ENCODE data around the gene FAM89A.
"Not testable (repeated sequence)": the region's sequence is repeated elsewhere in the genome, so short reads cannot be mapped to it uniquely, and the experiment has no call there.

FAM89A gene

GRCh38 chr1:231055271-231055670 is 15.2 kb upstream of the FAM89A start:
- DNase-seq (ENCODE audit: low read depth in 2 of 2): no peak

- no peak for DNase-seq (ENCODE audit: low read depth in 2 of 2)
Measured at GRCh38 chr1:231053493-231054162, 13.6 kb upstream of the FAM89A start.

- DNase-seq (ENCODE audit: low read depth in 2 of 2): no peak
Measured at GRCh38 chr1:231052777-231053176, 12.7 kb upstream of the FAM89A start.

GRCh38 chr1:231050932-231051331 is 10.9 kb upstream of the FAM89A start:
- DNase-seq (ENCODE audit: low read depth in 2 of 2): not testable (repeated sequence)

GRCh38 chr1:231050395-231050794 is 10.3 kb upstream of the FAM89A start:
- no peak for DNase-seq (ENCODE audit: low read depth in 2 of 2)

GRCh38 chr1:231049121-231049979 is 9.3 kb upstream of the FAM89A start:
- no peak for DNase-seq (ENCODE audit: low read depth in 2 of 2)

GRCh38 chr1:231048419-231048818 is 8.4 kb upstream of the FAM89A start:
- not testable (repeated sequence) for DNase-seq (ENCODE audit: low read depth in 2 of 2)

- not testable (repeated sequence) for DNase-seq (ENCODE audit: low read depth in 2 of 2)
Measured at GRCh38 chr1:231047529-231047928, 7.5 kb upstream of the FAM89A start.

- no peak for DNase-seq (ENCODE audit: low read depth in 2 of 2)
Measured at GRCh38 chr1:231046730-231047395, 6.8 kb upstream of the FAM89A start.

- DNase-seq (ENCODE audit: low read depth in 2 of 2): not testable (repeated sequence)
Measured at GRCh38 chr1:231045921-231046729, 6.1 kb upstream of the FAM89A start.

- no peak for DNase-seq (ENCODE audit: low read depth in 2 of 2)
Measured at GRCh38 chr1:231045286-231045685, 5.2 kb upstream of the FAM89A start.

GRCh38 chr1:231044588-231044987 is 4.5 kb upstream of the FAM89A start:
- no peak for DNase-seq (ENCODE audit: low read depth in 2 of 2)

- no peak for DNase-seq (ENCODE audit: low read depth in 2 of 2)
Measured at GRCh38 chr1:231041719-231042261, 1.7 kb upstream of the FAM89A start.

GRCh38 chr1:231040800-231041718 is 1.0 kb upstream of the FAM89A start:
- DNase-seq (ENCODE audit: low read depth in 2 of 2): no peak

- DNase-seq (ENCODE audit: low read depth in 2 of 2): peak; percentile 27 to 35
Measured at GRCh38 chr1:231039161-231040018, 664 bp downstream of the FAM89A start.

GRCh38 chr1:231037585-231038517 is 2.2 kb downstream of the FAM89A start:
- DNase-seq (ENCODE audit: low read depth in 2 of 2): no peak

- no peak for DNase-seq (ENCODE audit: low read depth in 2 of 2)
Measured at GRCh38 chr1:231036416-231036815, 3.6 kb downstream of the FAM89A start.

GRCh38 chr1:231035799-231036198 is 4.3 kb downstream of the FAM89A start:
- DNase-seq (ENCODE audit: low read depth in 2 of 2): no peak
